SK-N-SH (cell line): ENCODE results near the gene RGL1. TPM values are rescaled to one million over a fixed set of nuclear protein-coding genes. Genes with fewer than 3 reads are reported as not detected.

Experiments used
- CTCF ChIA-PET: fragments of 300-600, 350-600 bp; formaldehyde crosslinking; extraction: SDS; loops from one replicate; lab custom pipeline; 2021; lab: Yijun Ruan, JAX
- POLR2A ChIA-PET: fragments of 350-600 bp; sonication (Branson Sonifier 250); formaldehyde crosslinking; extraction: SDS; loops from one replicate; lab custom pipeline; 2020; ENCODE audit warnings: antibody characterized with exemption, inconsistent platforms; lab: Yijun Ruan, JAX
- DNase-seq: peaks from one replicate; pipeline ENCODE4 v3.0.0; 2012
- H2AFZ ChIP-seq: fragments of 200-600 bp; sonication (generic); 2 replicates; pipeline ENCODE4 v1.8.1; 2016; ENCODE audit warnings: antibody characterized with exemption, mild to moderate bottlenecking, low read depth
- H3F3A ChIP-seq: fragments of 200-600 bp; sonication (generic); replicated peaks from 2 replicates; pipeline ENCODE3; 2016; ENCODE audit warnings: antibody characterized with exemption, mild to moderate bottlenecking; ENCODE audit not compliant: insufficient read depth
- H3K27ac ChIP-seq, 2 experiments: fragments of 200-500 bp in 1 of 2; fragments of 200-600 bp in 1 of 2; sonication (Bioruptor generic) in 1 of 2; sonication (generic), shearing (Covaris generic) in 1 of 2; 2 replicates each; pipeline versions ENCODE4 v1.5.1 to v1.6.1; 2014 to 2016; ENCODE audit warnings: low read depth in 2 of 2, inconsistent platforms in 1 of 2, low read length in 1 of 2, mild to moderate bottlenecking in 1 of 2, mixed read lengths in 1 of 2
- H3K27me3 ChIP-seq: fragments of 200-600 bp; sonication (generic), shearing (Covaris generic); 2 replicates; pipeline ENCODE4 v1.6.1; 2016; ENCODE audit warnings: mixed run types; ENCODE audit not compliant: insufficient read depth
- H3K36me3 ChIP-seq, 2 experiments: fragments of 200-500 bp in 1 of 2; fragments of 200-600 bp in 1 of 2; sonication (Bioruptor generic) in 1 of 2; sonication (generic) in 1 of 2; replicated peaks in 1 of 2; 2 replicates each; pipeline versions ENCODE3 to v1.5.1; 2014 to 2016; ENCODE audit warnings: low read length in 1 of 2, mild to moderate bottlenecking in 1 of 2; ENCODE audit not compliant: insufficient read depth in 2 of 2, control insufficient read depth in 1 of 2
- H3K4me1 ChIP-seq, 2 experiments: fragments of 200-500 bp in 1 of 2; fragments of 200-600 bp in 1 of 2; sonication (Bioruptor generic) in 1 of 2; sonication (generic), shearing (Covaris generic) in 1 of 2; 2 replicates each; pipeline versions ENCODE4 v1.5.1 to v1.6.1; 2014 to 2016; ENCODE audit warnings: low read depth in 1 of 2, low read length in 1 of 2, mixed run types in 1 of 2; ENCODE audit not compliant: insufficient read depth in 2 of 2, control insufficient read depth in 1 of 2
- H3K4me2 ChIP-seq: fragments of 200-600 bp; sonication (generic), shearing (Covaris generic); 2 replicates; pipeline ENCODE4 v1.6.1; 2017; ENCODE audit warnings: mixed run types
- H3K4me3 ChIP-seq, 2 experiments: fragments of 200-500 bp in 1 of 2; fragments of 200-600 bp in 1 of 2; sonication (Bioruptor generic) in 1 of 2; sonication (generic), shearing (Covaris generic) in 1 of 2; 2 replicates each; pipeline versions ENCODE4 v1.5.1 to v1.8.1; 2014 to 2016; ENCODE audit warnings: low read depth in 2 of 2, inconsistent platforms in 1 of 2, low read length in 1 of 2, mild to moderate bottlenecking in 1 of 2, mixed read lengths in 1 of 2, moderate library complexity in 1 of 2
- H3K79me2 ChIP-seq: fragments of 200-600 bp; sonication (generic); 2 replicates; pipeline ENCODE4 v1.8.1; 2017; ENCODE audit warnings: mild to moderate bottlenecking; ENCODE audit not compliant: insufficient read depth
- H3K9ac ChIP-seq: fragments of 200-600 bp; sonication (generic); 2 replicates; pipeline ENCODE4 v1.6.1; 2017; ENCODE audit warnings: mixed run types
- H3K9me2 ChIP-seq: fragments of 200-600 bp; sonication (generic); 2 replicates; pipeline ENCODE4 v1.6.1; 2017; ENCODE audit warnings: mixed run types
- H3K9me3 ChIP-seq: fragments of 200-600 bp; sonication (generic); 2 replicates; pipeline ENCODE4 v1.6.1; 2017; ENCODE audit warnings: mixed run types, mild to moderate bottlenecking, moderate library complexity
- H4K20me1 ChIP-seq: fragments of 200-600 bp; sonication (generic); 2 replicates; pipeline ENCODE4 v1.6.1; 2017; ENCODE audit warnings: mild to moderate bottlenecking, mixed run types; ENCODE audit not compliant: insufficient read depth
- CHD2 ChIP-seq: fragments of 150-350 bp; IDR thresholded peaks from 2 replicates; pipeline ENCODE4 v1.6.1; 2018; ENCODE audit warnings: low read length; ENCODE audit not compliant: partially characterized antibody
- ELF1 ChIP-seq: IDR thresholded peaks from 2 replicates; pipeline ENCODE4 v1.4.0; 2012
- EZH2phosphoT487 ChIP-seq: fragments of 200-600 bp; sonication (generic); IDR thresholded peaks from 2 replicates; pipeline ENCODE4 v1.6.1; 2017; ENCODE audit warnings: low read depth, mixed run types, mild to moderate bottlenecking, antibody characterized with exemption, moderate library complexity, borderline replicate concordance
- FOXM1 ChIP-seq: IDR thresholded peaks from 2 replicates; pipeline ENCODE4 v1.4.0; 2012; ENCODE audit warnings: low read depth, mild to moderate bottlenecking
- GABPA ChIP-seq: IDR thresholded peaks from 2 replicates; pipeline ENCODE4 v1.4.0; 2012; ENCODE audit warnings: low read depth, mild to moderate bottlenecking
- MXI1 ChIP-seq: IDR thresholded peaks from 2 replicates; pipeline ENCODE4 v1.6.1; 2012; ENCODE audit warnings: mild to moderate bottlenecking, low read depth, low read length, improper control_type of control experiment
- NFIC ChIP-seq: IDR thresholded peaks from 2 replicates; pipeline ENCODE4 v1.4.0; 2012; ENCODE audit warnings: borderline replicate concordance
- POLR2AphosphoS5 ChIP-seq: IDR thresholded peaks from 2 replicates; pipeline ENCODE4 v1.6.1; 2012; ENCODE audit warnings: low read depth, low read length
- RCOR1 ChIP-seq: fragments of 150-350 bp; IDR thresholded peaks from 2 replicates; pipeline ENCODE4 v1.6.1; 2017; ENCODE audit warnings: antibody characterized with exemption, low read length
- SIN3A ChIP-seq: IDR thresholded peaks from 2 replicates; pipeline ENCODE4 v1.6.1; 2012; ENCODE audit warnings: low read depth, mild to moderate bottlenecking, low read length, moderate library complexity, borderline replicate concordance
- TCF12 ChIP-seq: IDR thresholded peaks from 2 replicates; pipeline ENCODE4 v1.4.0; 2012
- WGBS: methylation state at CpG from one replicate; pipeline ENCODE4 v1.1.6; 2017; ENCODE audit warnings: low lambda C conversion rate; 5-methylcytosine and 5-hydroxymethylcytosine counted together
- polyA plus RNA-seq, 3 experiments: library from polyadenylated mRNA; depleted of rRNA; stranded (reverse); fragments of >200 nt; gene quantifications; 2 replicates each; pipeline ENCODE4 v1.2.3, GENCODE V29; 2012
- TF ChIP-seq, protein P1 (sequence below): IDR thresholded peaks from 2 replicates; pipeline ENCODE4 v1.6.1; 2012; ENCODE audit warnings: mild to moderate bottlenecking, low read depth, low read length, moderate library complexity
- TF ChIP-seq, protein P2 (sequence below): IDR thresholded peaks from 2 replicates; pipeline ENCODE4 v1.4.0; 2012; ENCODE audit warnings: low read depth, borderline replicate concordance
- TF ChIP-seq, protein P3 (sequence below): fragments of 150-350 bp; IDR thresholded peaks from 2 replicates; pipeline ENCODE4 v1.6.1; 2016; ENCODE audit warnings: mild to moderate bottlenecking, low read depth, low read length
- TF ChIP-seq, protein P4 (sequence below): IDR thresholded peaks from 2 replicates; pipeline ENCODE4 v1.4.0; 2012; ENCODE audit warnings: low read depth

Gene RGL1
- polyA plus RNA-seq, 1 of the 3 experiments (the other 2 are of a cell fraction): 8.3 TPM

DNA sequence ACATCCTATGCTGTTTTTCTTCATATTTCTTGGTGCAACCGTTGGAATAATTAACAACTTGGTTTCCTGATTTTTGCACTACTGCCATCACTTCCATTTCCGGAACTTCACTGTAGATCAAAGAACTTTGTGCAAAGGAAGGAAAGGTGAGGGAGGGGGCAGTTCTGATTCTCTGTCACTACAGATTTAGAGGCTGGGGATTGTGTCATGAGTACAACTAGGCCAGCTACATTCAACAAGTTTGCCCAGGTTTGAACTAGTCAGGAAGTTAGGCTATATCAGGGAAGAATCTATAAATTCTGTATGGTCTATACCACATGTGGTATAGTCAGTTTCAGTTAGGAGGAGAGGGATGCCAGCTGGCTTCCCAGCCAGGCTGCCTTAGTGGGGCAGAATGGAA is 84.2 kb downstream of the RGL1 start:
- Histone ChIP-seq H3K27me3 (no peaks in the 10 kb centered on the region), H3K4me2 (no peak overlapping the region), H3K9ac (no peak overlapping the region), H3K79me2 (no peaks in the 10 kb centered on the region), H4K20me1 (no peaks in the 10 kb centered on the region), H3K27ac (no peak overlapping the region), H3K9me3 (no peaks in the 10 kb centered on the region), H3K36me3 (peaks cover 18 to 93% of the 10 kb centered on the region in 2 experiments), H2AFZ (no peak overlapping the region), H3K4me1 (peaks cover 5 to 7% of the 10 kb centered on the region in 2 experiments; a peak in 3 of 4 replicates), H3F3A (no peaks in the 10 kb centered on the region), H3K4me3 (no peak overlapping the region), H3K9me2 (no peaks in the 10 kb centered on the region)
- ChIA-PET CTCF (interaction anchor here (2.0 kb wide), 1 partner anchor 27 kb away, joined by 6 read pairs; no protein-coding TSS in a partner anchor), POLR2A (no interaction called here)
- TF ChIP-seq, protein P1, sequence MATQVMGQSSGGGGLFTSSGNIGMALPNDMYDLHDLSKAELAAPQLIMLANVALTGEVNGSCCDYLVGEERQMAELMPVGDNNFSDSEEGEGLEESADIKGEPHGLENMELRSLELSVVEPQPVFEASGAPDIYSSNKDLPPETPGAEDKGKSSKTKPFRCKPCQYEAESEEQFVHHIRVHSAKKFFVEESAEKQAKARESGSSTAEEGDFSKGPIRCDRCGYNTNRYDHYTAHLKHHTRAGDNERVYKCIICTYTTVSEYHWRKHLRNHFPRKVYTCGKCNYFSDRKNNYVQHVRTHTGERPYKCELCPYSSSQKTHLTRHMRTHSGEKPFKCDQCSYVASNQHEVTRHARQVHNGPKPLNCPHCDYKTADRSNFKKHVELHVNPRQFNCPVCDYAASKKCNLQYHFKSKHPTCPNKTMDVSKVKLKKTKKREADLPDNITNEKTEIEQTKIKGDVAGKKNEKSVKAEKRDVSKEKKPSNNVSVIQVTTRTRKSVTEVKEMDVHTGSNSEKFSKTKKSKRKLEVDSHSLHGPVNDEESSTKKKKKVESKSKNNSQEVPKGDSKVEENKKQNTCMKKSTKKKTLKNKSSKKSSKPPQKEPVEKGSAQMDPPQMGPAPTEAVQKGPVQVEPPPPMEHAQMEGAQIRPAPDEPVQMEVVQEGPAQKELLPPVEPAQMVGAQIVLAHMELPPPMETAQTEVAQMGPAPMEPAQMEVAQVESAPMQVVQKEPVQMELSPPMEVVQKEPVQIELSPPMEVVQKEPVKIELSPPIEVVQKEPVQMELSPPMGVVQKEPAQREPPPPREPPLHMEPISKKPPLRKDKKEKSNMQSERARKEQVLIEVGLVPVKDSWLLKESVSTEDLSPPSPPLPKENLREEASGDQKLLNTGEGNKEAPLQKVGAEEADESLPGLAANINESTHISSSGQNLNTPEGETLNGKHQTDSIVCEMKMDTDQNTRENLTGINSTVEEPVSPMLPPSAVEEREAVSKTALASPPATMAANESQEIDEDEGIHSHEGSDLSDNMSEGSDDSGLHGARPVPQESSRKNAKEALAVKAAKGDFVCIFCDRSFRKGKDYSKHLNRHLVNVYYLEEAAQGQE: no peak
- 90% methylated on average over 2 of the region's 2 CpGs for WGBS
- DNase-seq: no peak

DNA sequence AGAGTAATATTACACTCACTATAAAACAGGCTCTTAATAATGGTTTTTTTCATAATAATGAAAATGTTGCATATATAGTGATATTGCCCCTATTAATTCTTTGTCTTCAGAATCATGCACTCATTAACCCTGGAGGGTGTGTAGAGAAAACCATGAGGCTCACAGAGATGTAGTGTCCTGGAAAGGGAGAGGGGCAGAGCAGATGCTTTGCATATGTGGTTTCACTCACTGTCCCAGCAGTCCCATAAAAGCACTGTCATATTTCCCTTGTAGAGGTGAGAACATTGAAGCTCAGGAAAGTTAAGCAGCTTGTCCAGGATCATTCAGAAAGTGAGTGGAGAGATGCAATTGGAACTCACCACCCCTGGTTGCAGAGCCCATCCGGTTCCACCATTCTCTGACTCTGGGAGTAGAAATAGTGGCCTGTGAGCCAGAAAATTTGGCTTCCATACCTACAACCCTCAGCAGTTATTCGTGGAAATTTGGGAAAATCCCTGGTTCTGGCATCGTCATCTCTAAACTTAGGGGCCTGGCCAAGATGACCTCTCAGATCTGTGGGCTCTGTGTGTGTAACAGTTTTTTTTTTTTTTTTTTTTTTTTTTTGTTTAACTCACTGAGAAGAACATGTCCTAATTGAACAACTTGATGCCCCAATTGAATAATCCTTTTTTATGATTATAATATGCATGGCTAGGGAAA is 86.4 kb downstream of the RGL1 start:
- H3K27me3 ChIP-seq: no peaks in the 10 kb centered on the region
- CTCF ChIA-PET: interaction anchor here (2.1 to 3.0 kb wide), 3 partner anchors 25 to 236 kb away, joined by 6 to 12 read pairs (median 8); no protein-coding TSS in a partner anchor
- H3K4me1 ChIP-seq: peaks cover 2 to 7% of the 10 kb centered on the region in 2 experiments; a peak in 3 of 4 replicates
- H3K4me3 ChIP-seq: no peak overlapping the region
- 100% methylated on average over 2 of the region's 3 CpGs for WGBS
- H4K20me1 ChIP-seq: no peaks in the 10 kb centered on the region
- POLR2A ChIA-PET: no interaction called here
- no peaks in the 10 kb centered on the region for H3K9me2 ChIP-seq
- H2AFZ ChIP-seq: no peak overlapping the region
- H3K9me3 ChIP-seq: no peaks in the 10 kb centered on the region
- H3K4me2 ChIP-seq: no peak overlapping the region
- TF ChIP-seq NFIC (no peak), FOXM1 (no peak), ELF1 (no peak), CHD2 (no peak), TCF12 (no peak), SIN3A (no peak), MXI1 (no peak), GABPA (no peak), EZH2phosphoT487 (no peak), POLR2AphosphoS5 (no peak), RCOR1 (no peak)
- TF ChIP-seq, protein P2, sequence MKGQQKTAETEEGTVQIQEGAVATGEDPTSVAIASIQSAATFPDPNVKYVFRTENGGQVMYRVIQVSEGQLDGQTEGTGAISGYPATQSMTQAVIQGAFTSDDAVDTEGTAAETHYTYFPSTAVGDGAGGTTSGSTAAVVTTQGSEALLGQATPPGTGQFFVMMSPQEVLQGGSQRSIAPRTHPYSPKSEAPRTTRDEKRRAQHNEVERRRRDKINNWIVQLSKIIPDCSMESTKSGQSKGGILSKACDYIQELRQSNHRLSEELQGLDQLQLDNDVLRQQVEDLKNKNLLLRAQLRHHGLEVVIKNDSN: no peak
- TF ChIP-seq, protein P1: no peak
- TF ChIP-seq, protein P3, sequence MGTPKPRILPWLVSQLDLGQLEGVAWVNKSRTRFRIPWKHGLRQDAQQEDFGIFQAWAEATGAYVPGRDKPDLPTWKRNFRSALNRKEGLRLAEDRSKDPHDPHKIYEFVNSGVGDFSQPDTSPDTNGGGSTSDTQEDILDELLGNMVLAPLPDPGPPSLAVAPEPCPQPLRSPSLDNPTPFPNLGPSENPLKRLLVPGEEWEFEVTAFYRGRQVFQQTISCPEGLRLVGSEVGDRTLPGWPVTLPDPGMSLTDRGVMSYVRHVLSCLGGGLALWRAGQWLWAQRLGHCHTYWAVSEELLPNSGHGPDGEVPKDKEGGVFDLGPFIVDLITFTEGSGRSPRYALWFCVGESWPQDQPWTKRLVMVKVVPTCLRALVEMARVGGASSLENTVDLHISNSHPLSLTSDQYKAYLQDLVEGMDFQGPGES: no peak
- TF ChIP-seq, protein P4, sequence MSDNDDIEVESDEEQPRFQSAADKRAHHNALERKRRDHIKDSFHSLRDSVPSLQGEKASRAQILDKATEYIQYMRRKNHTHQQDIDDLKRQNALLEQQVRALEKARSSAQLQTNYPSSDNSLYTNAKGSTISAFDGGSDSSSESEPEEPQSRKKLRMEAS: no peak
- TF ChIP-seq, all 33 proteins: peak for 0
- H3K79me2 ChIP-seq: no peaks in the 10 kb centered on the region
- no peak for DNase-seq
- H3K27ac ChIP-seq: no peak overlapping the region
- H3F3A ChIP-seq: no peaks in the 10 kb centered on the region
- H3K9ac ChIP-seq: no peak overlapping the region
- peaks cover 25 to 93% of the 10 kb centered on the region in 2 experiments for H3K36me3 ChIP-seq
